Sigmoid colon (tissue), 7 donors: ENCODE data around the gene AUNIP. TPM values are rescaled to one million over a fixed set of nuclear protein-coding genes. Genes with fewer than 3 reads are reported as not detected.

Experiments
- DNase-seq: peaks from one replicate; pipeline ENCODE4 v3.0.0-alpha.2; 2019
- H3K27ac ChIP-seq, 4 donors: fragments of 200-600 bp; sonication (generic); one replicate each; pipeline ENCODE4 v1.5.1; 2016 to 2019; ENCODE audit warnings: mild to moderate bottlenecking in 1 of 4
- H3K27me3 ChIP-seq, 3 donors: fragments of 200-600 bp; sonication (generic); one replicate each; pipeline ENCODE4 v1.5.1; 2019; ENCODE audit warnings: mild to moderate bottlenecking in 1 of 3
- H3K36me3 ChIP-seq, 4 donors: fragments of 200-600 bp; sonication (generic); one replicate each; pipeline ENCODE4 v1.5.1; 2016 to 2019
- H3K4me1 ChIP-seq, 4 donors: fragments of 200-600 bp; sonication (generic); one replicate each; pipeline ENCODE4 v1.5.1; 2017 to 2019
- H3K4me3 ChIP-seq, 4 donors: fragments of 200-600 bp; sonication (generic); one replicate each; pipeline ENCODE4 v1.5.1; 2017 to 2019; ENCODE audit warnings: mild to moderate bottlenecking in 2 of 4, moderate library complexity in 1 of 4
- H3K9me3 ChIP-seq, 4 donors: fragments of 200-600 bp in 3 of 4; sonication (generic) in 3 of 4; one replicate each; pipeline versions ENCODE4 v1.5.1 to v1.6.1; 2013 to 2019
- CTCF ChIP-seq, 4 experiments: fragments of 450-650 bp in 3 of 4; fragments of 200-600 bp in 1 of 4; IDR thresholded peaks; one replicate each; pipeline ENCODE4 v1.5.1; 2016 to 2019; ENCODE audit warnings: antibody characterized with exemption in 4 of 4, mild to moderate bottlenecking in 3 of 4, moderate library complexity in 2 of 4
- EP300 ChIP-seq, 4 donors: sonication (generic); formaldehyde crosslinking; IDR thresholded peaks; one replicate each; pipeline ENCODE4 v1.6.1; 2017; ENCODE audit warnings: antibody characterized with exemption in 4 of 4
- POLR2A ChIP-seq, 2 donors: fragments of 450-650 bp; IDR thresholded peaks; one replicate each; pipeline ENCODE4 v1.6.1; 2016; ENCODE audit warnings: antibody characterized with exemption in 2 of 2, mild to moderate bottlenecking in 2 of 2, moderate library complexity in 2 of 2
- POLR2AphosphoS5 ChIP-seq, 4 donors: sonication (generic); formaldehyde crosslinking; IDR thresholded peaks; one replicate each; pipeline ENCODE4 v1.6.1; 2017; ENCODE audit warnings: antibody characterized with exemption in 4 of 4
- WGBS, 2 donors: extraction: QIAGEN DNeasy Blood & Tissue Kit; methylation state at CpG; one replicate each; pipeline ENCODE4 v1.1.7; 2013; 5-methylcytosine and 5-hydroxymethylcytosine counted together
- intact Hi-C: fragments of 100-400 bp; cut with DNase I; formaldehyde crosslinking; loops from one replicate; pipeline ENCODE4 v1.15.1; 2023
- polyA plus RNA-seq, 3 donors: library from polyadenylated mRNA; stranded (reverse); fragments of 200-250 nt; gene quantifications; one replicate each; pipeline ENCODE4 v1.2.3, GENCODE V29; 2013
- total RNA-seq, 4 donors: library from RNA; depleted of rRNA; stranded (reverse); fragments of >200 nt; gene quantifications; one replicate each; pipeline ENCODE4 v1.1.0, GENCODE V29; 2016
- donor health status: healthy with polysubstance abuse.
- donor health status: Bipolar disorder and iron deficiency.
- donor health status: healthy.

AUNIP gene
- total and polyA plus RNA-seq, 7 donors, result 0.46 to 1.9 TPM; not detected in 5

GRCh38 chr1:25874635-25875153, 15.4 kb upstream of the AUNIP start:
- Histone ChIP-seq H3K27me3 (no peaks in the 10 kb centered on the region), H3K36me3 (peaks cover 0 to 7% (median 3%) of the 10 kb centered on the region in 4 donors), H3K4me1 (peaks cover 0 to 43% (median 29%) of the 10 kb centered on the region in 4 donors), H3K9me3 (no peaks in the 10 kb centered on the region), H3K27ac (peak overlapping the region; percentile 83 to 86 (median 86)), H3K4me3 (peak overlapping the region; percentile 68 to 83 (median 73))
- intact Hi-C loops, result loop anchor here (1.0 kb wide), 1 partner anchor 124 kb away; the partner anchor contains the start of gene PAFAH2
- TF ChIP-seq POLR2A (IDR thresholded peaks at IDR 0.05) (no peak), CTCF (IDR thresholded peaks at IDR 0.05) (no peak), EP300 (IDR thresholded peaks at IDR 0.05) (no peak), POLR2AphosphoS5 (IDR thresholded peaks at IDR 0.05) (no peak)
- 39 to 42% methylated on average over 8 of the region's 8 CpGs for WGBS, 2 donors
- DNase-seq, result no peak

GRCh38 chr1:25874209-25874608, 15.0 kb upstream of the AUNIP start:
- peak; percentile 6 for DNase-seq
- H3K4me1 ChIP-seq, result peaks cover 0 to 43% (median 29%) of the 10 kb centered on the region in 4 donors
- peak overlapping the region in 1 of 4 donors; percentile 76 for H3K4me3 ChIP-seq
- TF ChIP-seq CTCF (IDR thresholded peaks at IDR 0.05), result no peak
- TF ChIP-seq POLR2A (IDR thresholded peaks at IDR 0.05), result no peak
- no peak for TF ChIP-seq POLR2AphosphoS5 (IDR thresholded peaks at IDR 0.05)
- intact Hi-C loops, result no loop called here
- H3K27me3 ChIP-seq, result no peaks in the 10 kb centered on the region
- 95 to 98% methylated on average over 3 of the region's 3 CpGs for WGBS, 2 donors
- peaks cover 0 to 10% (median 3%) of the 10 kb centered on the region in 4 donors for H3K36me3 ChIP-seq
- H3K27ac ChIP-seq, result peak overlapping the region; percentile 83 to 86 (median 86)
- H3K9me3 ChIP-seq, result no peaks in the 10 kb centered on the region

GRCh38 chr1:25873120-25873519, 13.9 kb upstream of the AUNIP start:
- WGBS, 2 donors, result 13 to 62% methylated on average over 3 of the region's 3 CpGs
- Histone ChIP-seq H3K4me1 (peaks cover 0 to 43% (median 29%) of the 10 kb centered on the region in 4 donors), H3K27me3 (no peaks in the 10 kb centered on the region), H3K36me3 (peaks cover 0 to 15% (median 3%) of the 10 kb centered on the region in 4 donors), H3K9me3 (no peaks in the 10 kb centered on the region), H3K27ac (no peak overlapping the region), H3K4me3 (no peak overlapping the region)
- intact Hi-C loops, result no loop called here
- DNase-seq, result peak; percentile 20
- TF ChIP-seq EP300 (IDR thresholded peaks at IDR 0.05) (no peak), POLR2A (IDR thresholded peaks at IDR 0.05) (no peak), CTCF (IDR thresholded peaks at IDR 0.05) (no peak), POLR2AphosphoS5 (IDR thresholded peaks at IDR 0.05) (no peak)

DNA sequence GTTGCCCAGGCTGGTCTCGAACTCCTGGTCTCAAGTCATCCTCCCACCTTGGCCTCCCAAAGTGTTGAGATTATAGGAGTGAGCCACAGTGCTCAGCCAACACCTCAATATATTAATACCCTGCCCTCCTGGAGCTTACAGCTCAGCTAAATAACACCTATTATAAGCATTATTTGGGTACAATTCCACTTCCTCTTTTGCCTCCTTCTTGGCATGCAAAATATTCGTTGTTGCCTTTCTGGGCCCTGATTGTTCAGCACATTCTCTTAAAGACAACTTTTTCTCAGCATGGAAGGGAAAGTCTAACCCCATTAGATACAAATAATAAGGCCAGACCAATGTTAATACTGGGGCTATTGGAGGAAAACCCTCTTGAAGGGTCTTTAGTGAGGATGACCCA, 13.5 kb upstream of the AUNIP start:
- H3K4me3 ChIP-seq, result no peak overlapping the region
- peaks cover 0 to 15% (median 3%) of the 10 kb centered on the region in 4 donors for H3K36me3 ChIP-seq
- intact Hi-C loops, result no loop called here
- no peak for TF ChIP-seq POLR2AphosphoS5 (IDR thresholded peaks at IDR 0.05)
- TF ChIP-seq EP300 (IDR thresholded peaks at IDR 0.05), result no peak
- TF ChIP-seq POLR2A (IDR thresholded peaks at IDR 0.05), result no peak
- no peak for TF ChIP-seq CTCF (IDR thresholded peaks at IDR 0.05)
- peaks cover 0 to 43% (median 29%) of the 10 kb centered on the region in 4 donors for H3K4me1 ChIP-seq
- no peak for DNase-seq
- no peaks in the 10 kb centered on the region for H3K9me3 ChIP-seq
- no peaks in the 10 kb centered on the region for H3K27me3 ChIP-seq
- peak overlapping the region in 1 of 4 donors; percentile 34 for H3K27ac ChIP-seq
- 58 to 62% methylated on average over 2 of the region's 2 CpGs for WGBS, 2 donors
